Measurements from ENCODE around the gene RICTOR.

DNA sequence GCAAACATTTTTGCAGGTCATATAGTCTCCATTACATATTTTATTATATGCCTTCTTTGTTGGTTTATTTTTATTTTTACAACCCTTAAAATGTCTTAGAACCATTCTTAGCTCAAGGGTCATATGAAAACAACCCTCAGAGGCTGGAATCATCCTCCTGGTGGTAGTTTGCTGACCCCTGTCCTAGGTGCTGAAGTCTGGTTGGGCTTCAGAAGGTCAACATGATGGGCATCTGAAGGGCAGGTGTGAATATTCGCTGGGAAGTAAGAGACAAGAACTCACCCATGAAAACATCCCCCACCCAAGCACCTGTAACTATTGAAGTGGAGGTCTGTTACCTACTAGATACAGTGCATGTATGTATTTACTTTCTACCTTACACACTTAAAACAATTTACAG, 153.0 kb downstream of the RICTOR start:
- TF ChIP-seq FOS (IDR thresholded peaks at IDR 0.05; ENCODE audit: borderline replicate concordance, insufficient read depth, low read length), result no peak
- no peak for TF ChIP-seq POLR2A (IDR thresholded peaks at IDR 0.05; ENCODE audit: low read depth, low read length)
- TF ChIP-seq POLR2AphosphoS5 (IDR thresholded peaks at IDR 0.05; ENCODE audit: insufficient read depth, low read depth, low read length), result no peak
- no peak for TF ChIP-seq EZH2 (IDR thresholded peaks at IDR 0.05; ENCODE audit: borderline replicate concordance, low read depth, low read length, severe bottlenecking)
- TF ChIP-seq, protein P1, sequence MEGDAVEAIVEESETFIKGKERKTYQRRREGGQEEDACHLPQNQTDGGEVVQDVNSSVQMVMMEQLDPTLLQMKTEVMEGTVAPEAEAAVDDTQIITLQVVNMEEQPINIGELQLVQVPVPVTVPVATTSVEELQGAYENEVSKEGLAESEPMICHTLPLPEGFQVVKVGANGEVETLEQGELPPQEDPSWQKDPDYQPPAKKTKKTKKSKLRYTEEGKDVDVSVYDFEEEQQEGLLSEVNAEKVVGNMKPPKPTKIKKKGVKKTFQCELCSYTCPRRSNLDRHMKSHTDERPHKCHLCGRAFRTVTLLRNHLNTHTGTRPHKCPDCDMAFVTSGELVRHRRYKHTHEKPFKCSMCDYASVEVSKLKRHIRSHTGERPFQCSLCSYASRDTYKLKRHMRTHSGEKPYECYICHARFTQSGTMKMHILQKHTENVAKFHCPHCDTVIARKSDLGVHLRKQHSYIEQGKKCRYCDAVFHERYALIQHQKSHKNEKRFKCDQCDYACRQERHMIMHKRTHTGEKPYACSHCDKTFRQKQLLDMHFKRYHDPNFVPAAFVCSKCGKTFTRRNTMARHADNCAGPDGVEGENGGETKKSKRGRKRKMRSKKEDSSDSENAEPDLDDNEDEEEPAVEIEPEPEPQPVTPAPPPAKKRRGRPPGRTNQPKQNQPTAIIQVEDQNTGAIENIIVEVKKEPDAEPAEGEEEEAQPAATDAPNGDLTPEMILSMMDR (IDR thresholded peaks at IDR 0.05; ENCODE audit: extremely low read depth in 1 of 2, insufficient read depth in 1 of 2, low read depth in 1 of 2, low read length in 2 of 2), result no peak
- no peak for TF ChIP-seq JUN (IDR thresholded peaks at IDR 0.05; ENCODE audit: borderline replicate concordance, insufficient read depth, insufficient read length, low read depth)
- TF ChIP-seq MYC (IDR thresholded peaks at IDR 0.05; ENCODE audit: low read depth, low read length), result no peak
